ENCODE data around the gene PPIL4. TPM values are rescaled to one million over a fixed set of nuclear protein-coding genes. Genes with fewer than 3 reads are reported as not detected.

Gene PPIL4
- total and polyA plus RNA-seq, 7 donors = 15.6 to 35.0 (median 31.3) TPM

- no peaks in the 10 kb centered on the region for H3K27me3 ChIP-seq
- H3K4me3 ChIP-seq = no peak overlapping the region
- intact Hi-C loops (cut with DNase I) = no loop called here
- TF ChIP-seq POLR2AphosphoS5 (IDR thresholded peaks at IDR 0.05) (no peak), CTCF (IDR thresholded peaks at IDR 0.05) (no peak), EP300 (IDR thresholded peaks at IDR 0.05) (no peak), POLR2A (IDR thresholded peaks at IDR 0.05) (no peak)
- H3K36me3 ChIP-seq = peaks cover 3 to 76% (median 15%) of the 10 kb centered on the region in 4 donors
- H3K27ac ChIP-seq = no peak overlapping the region
- no peaks in the 10 kb centered on the region for H3K9me3 ChIP-seq
- no peaks in the 10 kb centered on the region for H3K4me1 ChIP-seq
- DNase-seq = no peak
- 94 to 98% methylated on average over 5 of the region's 5 CpGs for WGBS, 2 donors
Measured at GRCh38 chr6:149581349-149581748, 35.5 kb upstream of the PPIL4 start.

GRCh38 chr6:149580880-149581279 is 35.0 kb upstream of the PPIL4 start:
- H3K36me3 ChIP-seq = peaks cover 3 to 74% (median 14%) of the 10 kb centered on the region in 4 donors
- DNase-seq = no peak
- no peaks in the 10 kb centered on the region for H3K9me3 ChIP-seq
- intact Hi-C loops (cut with DNase I) = no loop called here
- 97 to 98% methylated on average over 5 of the region's 5 CpGs for WGBS, 2 donors
- TF ChIP-seq EP300 (IDR thresholded peaks at IDR 0.05) (no peak), CTCF (IDR thresholded peaks at IDR 0.05) (no peak), POLR2A (IDR thresholded peaks at IDR 0.05) (no peak), POLR2AphosphoS5 (IDR thresholded peaks at IDR 0.05) (no peak)
- H3K27me3 ChIP-seq = no peaks in the 10 kb centered on the region
- no peak overlapping the region for H3K27ac ChIP-seq
- no peak overlapping the region for H3K4me3 ChIP-seq
- no peaks in the 10 kb centered on the region for H3K4me1 ChIP-seq

- no peak overlapping the region for H3K27ac ChIP-seq
- no peak for TF ChIP-seq POLR2A (IDR thresholded peaks at IDR 0.05)
- no peak for TF ChIP-seq EP300 (IDR thresholded peaks at IDR 0.05)
- no peak for TF ChIP-seq CTCF (IDR thresholded peaks at IDR 0.05)
- TF ChIP-seq POLR2AphosphoS5 (IDR thresholded peaks at IDR 0.05) = no peak
- H3K4me1 ChIP-seq = peaks cover 0 to 16% (median 12%) of the 10 kb centered on the region in 4 donors
- 83 to 94% methylated on average over 7 of the region's 7 CpGs for WGBS, 2 donors
- H3K4me3 ChIP-seq = no peak overlapping the region
- no peaks in the 10 kb centered on the region for H3K27me3 ChIP-seq
- peaks cover 0 to 6% (median 0%) of the 10 kb centered on the region in 4 donors for H3K36me3 ChIP-seq
- no peaks in the 10 kb centered on the region for H3K9me3 ChIP-seq
- intact Hi-C loops (cut with DNase I) = loop anchor here (2.0 to 10.0 kb wide), 4 partner anchors 23 to 177 kb away; partner anchors contain the start of genes LATS1, NUP43 and PCMT1
- DNase-seq = no peak
Measured at GRCh38 chr6:149567945-149568585, 22.2 kb upstream of the PPIL4 start.

GRCh38 chr6:149567194-149567586 is 21.3 kb upstream of the PPIL4 start:
- 8 to 26% methylated on average over 12 of the region's 12 CpGs for WGBS, 2 donors
- intact Hi-C loops (cut with DNase I) = loop anchor here (2.0 to 10.0 kb wide), 4 partner anchors 22 to 178 kb away; partner anchors contain the start of genes LATS1, NUP43 and PCMT1

More at GRCh38 chr6:149567194-149567586, 21.3 kb upstream of the PPIL4 start:
- Histone ChIP-seq H3K9me3 (no peaks in the 10 kb centered on the region), H3K36me3 (no peaks in the 10 kb centered on the region), H3K27me3 (no peaks in the 10 kb centered on the region), H3K4me3 (peak overlapping the region; percentile 83 to 100 (median 94)), H3K27ac (peak overlapping the region; percentile 94 to 99 (median 96)), H3K4me1 (peaks cover 0 to 16% (median 12%) of the 10 kb centered on the region in 4 donors)
- no peak for DNase-seq
- TF ChIP-seq POLR2AphosphoS5 (IDR thresholded peaks at IDR 0.05) (no peak), EP300 (IDR thresholded peaks at IDR 0.05) (no peak), CTCF (IDR thresholded peaks at IDR 0.05) (no peak), POLR2A (IDR thresholded peaks at IDR 0.05) (no peak)

All from sigmoid colon (tissue), 7 donors.